Measurements from ENCODE around the gene ARAP1.

The ARAP1 gene

DNA sequence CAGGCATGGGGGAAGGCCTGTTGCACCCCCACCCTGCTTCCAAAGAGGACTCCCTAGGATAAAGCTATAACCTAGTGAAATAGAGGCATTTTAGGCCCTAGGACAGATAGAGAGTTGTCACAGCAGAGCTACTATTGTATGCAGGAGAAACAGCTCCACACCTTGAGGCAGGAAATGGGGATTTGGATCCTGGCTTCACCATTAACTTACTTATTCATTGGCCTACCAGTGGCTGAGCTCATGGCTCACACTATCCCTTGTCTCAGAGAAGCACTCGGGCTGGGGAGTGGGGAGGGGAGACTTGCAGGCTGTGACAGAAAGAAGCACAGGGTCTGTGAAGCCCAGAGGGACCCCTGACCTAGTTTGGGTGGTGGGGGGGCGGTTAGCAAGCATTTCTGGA, 77.0 kb downstream of the ARAP1 start:
- ChIA-PET CTCF (interaction anchor here (0.7 to 3.5 kb wide), 7 partner anchors 8 to 204 kb away, joined by 3 to 31 read pairs (median 3); no protein-coding TSS in a partner anchor), POLR2A (no interaction called here)
- TF ChIP-seq, protein P1, sequence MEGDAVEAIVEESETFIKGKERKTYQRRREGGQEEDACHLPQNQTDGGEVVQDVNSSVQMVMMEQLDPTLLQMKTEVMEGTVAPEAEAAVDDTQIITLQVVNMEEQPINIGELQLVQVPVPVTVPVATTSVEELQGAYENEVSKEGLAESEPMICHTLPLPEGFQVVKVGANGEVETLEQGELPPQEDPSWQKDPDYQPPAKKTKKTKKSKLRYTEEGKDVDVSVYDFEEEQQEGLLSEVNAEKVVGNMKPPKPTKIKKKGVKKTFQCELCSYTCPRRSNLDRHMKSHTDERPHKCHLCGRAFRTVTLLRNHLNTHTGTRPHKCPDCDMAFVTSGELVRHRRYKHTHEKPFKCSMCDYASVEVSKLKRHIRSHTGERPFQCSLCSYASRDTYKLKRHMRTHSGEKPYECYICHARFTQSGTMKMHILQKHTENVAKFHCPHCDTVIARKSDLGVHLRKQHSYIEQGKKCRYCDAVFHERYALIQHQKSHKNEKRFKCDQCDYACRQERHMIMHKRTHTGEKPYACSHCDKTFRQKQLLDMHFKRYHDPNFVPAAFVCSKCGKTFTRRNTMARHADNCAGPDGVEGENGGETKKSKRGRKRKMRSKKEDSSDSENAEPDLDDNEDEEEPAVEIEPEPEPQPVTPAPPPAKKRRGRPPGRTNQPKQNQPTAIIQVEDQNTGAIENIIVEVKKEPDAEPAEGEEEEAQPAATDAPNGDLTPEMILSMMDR (IDR thresholded peaks at IDR 0.05; ENCODE audit: control extremely low read depth, extremely low read depth, low read depth, missing control alignments): no peak
- no peak for DNase-seq (ENCODE audit: extremely low spot score)

DNA sequence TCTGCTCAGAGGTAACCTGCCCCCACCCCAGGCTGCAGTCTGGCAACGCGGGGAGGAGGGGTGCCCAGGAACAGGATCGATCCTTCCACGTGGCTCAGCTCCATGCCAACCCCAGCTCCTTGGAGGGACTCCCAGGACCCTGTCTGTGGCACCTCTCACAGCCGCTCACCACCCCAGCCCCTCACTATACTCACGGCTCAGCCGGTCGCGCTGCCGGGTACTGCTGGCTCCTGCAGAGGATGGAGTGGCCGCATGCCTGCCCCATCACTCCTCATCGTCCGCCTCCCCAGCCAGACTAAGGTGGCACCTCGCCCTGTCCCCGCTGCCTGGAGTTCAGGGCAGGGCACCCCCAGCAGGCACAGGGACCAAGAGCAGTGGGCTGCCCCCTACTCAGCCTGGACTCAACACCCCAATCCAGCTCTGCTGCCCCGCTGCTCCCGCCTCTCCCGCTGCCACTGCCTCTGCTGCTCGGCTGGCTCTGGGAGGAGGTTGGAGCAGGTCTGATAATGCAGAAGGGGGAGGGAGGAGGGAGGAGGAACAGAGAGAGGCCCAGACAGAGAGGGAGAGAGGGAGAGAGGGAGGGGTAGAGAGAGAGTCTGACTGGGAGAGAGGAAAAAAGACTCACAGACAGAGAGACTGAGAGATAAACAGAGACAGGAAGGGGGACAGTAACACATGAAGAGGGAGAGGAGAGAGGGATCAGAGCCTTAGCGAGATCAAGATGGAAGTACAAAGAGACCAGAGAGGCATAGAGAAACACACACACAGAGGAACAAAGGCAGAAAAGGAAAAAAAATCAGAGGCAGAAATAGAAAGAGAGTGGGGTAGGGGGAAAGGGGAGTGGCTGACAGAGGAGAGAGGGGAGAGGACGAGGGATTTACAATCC, 78.0 kb downstream of the ARAP1 start, which contains the start of gene PDE2A:
PDE2A (minus strand) TSS at position 480 of the 886 bp plus-strand sequence; CDS start at position 265, 215 bp downstream.
- ChIA-PET CTCF (interaction anchor here (3.5 kb wide), 1 partner anchor 10 kb away, joined by 31 read pairs; no protein-coding TSS in a partner anchor), POLR2A (no interaction called here)
- TF ChIP-seq, protein P1 (IDR thresholded peaks at IDR 0.05; ENCODE audit: control extremely low read depth, extremely low read depth, low read depth, missing control alignments): no peak
- DNase-seq (ENCODE audit: extremely low spot score): no peak

DNA sequence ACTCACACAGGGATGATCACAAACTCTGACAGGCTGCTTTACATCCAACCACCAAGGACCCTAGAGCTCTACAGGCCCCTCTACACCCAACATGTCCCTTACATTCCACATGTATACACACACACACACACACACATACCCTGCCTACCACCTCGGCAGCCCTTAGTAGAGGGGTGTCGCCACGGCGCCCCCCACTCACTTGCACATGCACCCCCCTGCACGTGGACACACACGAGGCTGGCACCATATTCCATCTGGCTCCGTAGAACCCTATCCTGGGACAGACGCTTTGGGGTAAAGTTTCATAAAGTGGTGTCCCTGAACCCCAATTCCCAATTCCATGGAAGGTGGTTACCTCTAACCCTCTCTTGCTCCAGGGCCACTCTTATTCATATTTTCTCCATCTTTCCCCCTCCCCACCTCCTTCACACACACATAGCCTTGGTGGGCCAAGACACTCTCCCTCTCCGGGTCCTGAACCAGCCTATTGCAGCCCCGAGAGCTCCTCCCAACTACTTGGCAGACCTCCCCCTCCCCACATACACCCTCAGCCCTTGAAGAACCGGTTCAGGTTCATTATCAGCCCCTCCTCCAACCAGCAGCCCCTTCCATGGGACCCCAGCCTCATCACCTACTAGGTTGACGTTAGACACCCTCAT, 78.8 kb downstream of the ARAP1 start:
- DNase-seq (ENCODE audit: extremely low spot score): no peak
- ChIA-PET POLR2A (interaction anchor here (0.6 kb wide), 1 partner anchor 294 kb away, joined by 3 read pairs; no protein-coding TSS in a partner anchor), CTCF (interaction anchor here (3.5 kb wide), 1 partner anchor 11 kb away, joined by 31 read pairs; no protein-coding TSS in a partner anchor)
- TF ChIP-seq, protein P1 (IDR thresholded peaks at IDR 0.05; ENCODE audit: control extremely low read depth, extremely low read depth, low read depth, missing control alignments): no peak

DNA sequence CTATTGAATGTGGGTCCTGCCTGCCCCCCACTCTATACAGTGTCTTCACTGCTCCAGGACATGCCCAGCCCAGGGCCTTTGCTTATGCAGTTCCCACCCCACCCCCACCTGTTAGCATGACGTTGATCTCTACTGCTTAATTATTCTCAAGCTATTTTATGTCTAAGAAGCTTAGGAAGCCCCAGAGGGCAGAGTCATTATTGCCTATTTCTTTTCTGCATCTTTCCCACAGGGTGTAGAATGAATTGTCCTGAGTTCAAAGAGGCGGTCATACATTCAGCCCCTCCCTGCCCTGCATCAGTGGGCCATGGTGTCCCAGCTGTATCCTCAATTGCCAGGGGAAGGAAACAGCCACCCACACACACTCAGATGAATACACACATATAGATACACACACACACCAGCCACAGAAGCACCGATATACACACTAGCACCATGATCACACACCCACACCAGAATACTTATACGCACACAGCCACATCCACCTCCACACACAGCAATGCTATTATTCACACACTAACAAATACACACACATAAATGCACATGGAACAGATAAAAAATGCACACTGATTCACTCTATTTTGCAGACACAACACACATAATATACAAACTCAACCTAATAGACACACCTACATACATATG, 79.5 kb downstream of the ARAP1 start:
- ChIA-PET CTCF (interaction anchor here (1.0 to 8.0 kb wide), 3 partner anchors 10 to 653 kb away, joined by 3 to 117 read pairs (median 5); no protein-coding TSS in a partner anchor), POLR2A (no interaction called here)
- no peak for DNase-seq (ENCODE audit: extremely low spot score)
- TF ChIP-seq, protein P1 (IDR thresholded peaks at IDR 0.05; ENCODE audit: control extremely low read depth, extremely low read depth, low read depth, missing control alignments): no peak

DNA sequence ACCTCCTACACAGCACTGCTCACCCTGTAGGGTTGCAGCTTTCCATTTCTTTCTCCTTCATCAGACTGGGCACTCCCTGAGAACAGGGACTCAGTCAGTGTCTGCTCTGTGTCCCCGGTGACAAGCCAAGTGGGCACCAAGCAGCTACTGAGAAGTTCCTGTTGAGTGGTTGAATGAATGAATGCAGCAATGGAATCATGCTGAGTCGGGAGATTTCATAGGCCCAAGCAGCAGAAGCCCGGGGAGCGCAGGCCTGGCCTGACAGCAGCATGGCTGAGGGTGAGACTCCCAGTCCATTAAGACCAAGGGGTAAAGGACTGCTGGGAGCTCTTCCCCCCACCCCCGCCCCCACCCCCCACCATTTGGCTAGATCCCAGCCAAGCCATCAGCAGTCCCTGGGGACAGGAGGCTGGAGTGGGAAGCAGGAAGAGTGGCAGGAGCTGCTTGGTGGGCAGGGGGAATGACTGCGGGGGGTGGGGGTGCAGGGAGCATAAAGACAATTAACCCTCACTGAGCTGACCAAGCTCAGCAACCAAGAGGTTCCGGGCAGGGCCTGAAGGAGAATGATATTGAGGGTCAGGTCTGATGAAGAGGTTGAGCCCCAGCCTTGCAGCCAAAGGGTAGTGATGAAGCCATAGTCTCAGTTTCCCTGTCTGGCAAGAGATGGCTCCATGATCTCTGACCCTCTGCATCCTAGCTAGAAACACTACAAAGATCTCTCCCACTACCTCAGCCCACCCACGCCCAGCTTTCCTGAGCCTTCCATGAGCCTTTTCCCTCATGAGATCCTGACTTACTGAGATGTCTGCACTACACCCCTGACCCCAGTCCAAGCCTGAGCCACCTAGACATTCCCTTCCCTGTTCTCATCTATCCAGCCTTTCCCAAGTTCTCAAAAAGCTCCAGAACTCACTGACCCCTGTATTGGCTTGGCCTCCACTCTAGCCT, 80.8 kb downstream of the ARAP1 start:
- ChIA-PET CTCF (interaction anchor here (1.2 to 8.0 kb wide), 3 partner anchors 11 to 200 kb away, joined by 3 to 117 read pairs (median 5); no protein-coding TSS in a partner anchor), POLR2A (no interaction called here)
- TF ChIP-seq, protein P1 (IDR thresholded peaks at IDR 0.05; ENCODE audit: control extremely low read depth, extremely low read depth, low read depth, missing control alignments): no peak
- no peak for DNase-seq (ENCODE audit: extremely low spot score)

Data from GM10248 (cell line).